Activated naive CD4-positive, alpha-beta T cell treated with anti-CD3 and anti-CD28 coated beads, Interleukin-2, amount 10 ng/mL, durations not matched to agents 7 days and 5 days (primary cell): ENCODE data around the gene PRTN3.
A peak's percentile ranks its signal among the peaks of the same experiment; 100 is the strongest.

Experiments used
- CTCF ChIA-PET: fragments of 350-600 bp; sonication (Branson Sonifier 250); formaldehyde crosslinking; loops from one replicate; lab custom pipeline; 2021; ENCODE audit warnings: antibody characterized with exemption; lab: Charles Lee
- DNase-seq: peaks from one replicate; pipeline ENCODE4 v3.0.0-alpha.2; 2020
- H3K27ac Mint-ChIP-seq: one replicate; pipeline ENCODE4 v1.8.0; 2021; ENCODE audit warnings: mild to moderate bottlenecking, moderate library complexity, mixed read lengths
- H3K27me3 Mint-ChIP-seq: one replicate; pipeline ENCODE4 v1.8.0; 2021; ENCODE audit warnings: mild to moderate bottlenecking, mixed read lengths
- H3K36me3 Mint-ChIP-seq: one replicate; pipeline ENCODE4 v1.8.0; 2021; ENCODE audit warnings: mixed read lengths
- H3K4me1 Mint-ChIP-seq: one replicate; pipeline ENCODE4 v1.8.0; 2021; ENCODE audit warnings: mixed read lengths
- H3K4me3 Mint-ChIP-seq: one replicate; pipeline ENCODE4 v1.8.0; 2021; ENCODE audit warnings: mild to moderate bottlenecking, moderate library complexity, mixed read lengths
- H3K9me3 Mint-ChIP-seq: one replicate; pipeline ENCODE4 v1.8.0; 2021; ENCODE audit warnings: mixed read lengths

The PRTN3 gene

DNA sequence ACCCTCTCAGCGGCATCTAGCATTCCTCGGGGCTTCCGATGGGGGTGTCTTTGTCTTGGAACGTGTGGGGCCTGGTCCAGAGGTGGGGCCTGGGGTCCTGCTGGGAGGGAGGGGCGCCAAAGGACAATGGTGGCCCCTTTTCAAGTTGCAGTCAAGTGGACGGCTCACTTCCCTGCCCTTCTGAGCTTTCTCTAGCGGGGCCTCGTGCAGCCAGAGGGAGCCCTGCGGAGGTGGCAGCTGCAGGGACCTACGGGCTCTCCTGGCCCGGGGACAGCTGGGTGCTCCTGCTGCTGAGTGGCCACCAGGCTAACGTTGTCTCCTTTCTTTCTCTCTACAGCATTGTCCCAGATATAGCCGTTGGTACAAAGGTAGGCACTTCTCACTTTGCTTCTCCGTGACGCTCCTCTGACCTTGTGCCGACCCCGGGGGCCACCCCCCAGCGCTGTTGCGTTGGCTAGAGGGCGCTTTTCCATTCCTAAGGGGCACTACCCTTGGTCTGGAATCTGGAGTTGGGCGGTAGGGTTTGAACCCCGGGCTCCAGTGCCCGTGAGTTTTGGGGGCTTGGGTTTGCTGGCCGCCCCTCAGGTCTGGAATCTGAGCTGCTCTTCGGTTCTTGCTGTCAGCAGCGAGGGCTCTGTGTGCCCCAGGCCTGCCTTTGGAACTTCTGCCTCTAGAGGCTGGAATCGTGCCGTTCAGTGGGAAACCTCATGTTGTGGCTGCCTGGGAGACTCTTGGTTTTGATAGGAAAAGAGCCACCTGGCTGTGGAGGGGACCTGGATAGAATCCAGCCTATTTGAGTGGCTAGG, 41.5 kb upstream of the PRTN3 start:
- Mint-ChIP-seq H3K4me3 (peak overlapping the region; percentile 92), H3K27ac (peak overlapping the region; percentile 85), H3K27me3 (peaks cover 6% of the 10 kb centered on the region), H3K9me3 (no peaks in the 10 kb centered on the region), H3K36me3 (peaks cover 35% of the 10 kb centered on the region), H3K4me1 (peaks cover 46% of the 10 kb centered on the region)
- peak; percentile 49 for DNase-seq
- CTCF ChIA-PET, result no interaction called here

DNA sequence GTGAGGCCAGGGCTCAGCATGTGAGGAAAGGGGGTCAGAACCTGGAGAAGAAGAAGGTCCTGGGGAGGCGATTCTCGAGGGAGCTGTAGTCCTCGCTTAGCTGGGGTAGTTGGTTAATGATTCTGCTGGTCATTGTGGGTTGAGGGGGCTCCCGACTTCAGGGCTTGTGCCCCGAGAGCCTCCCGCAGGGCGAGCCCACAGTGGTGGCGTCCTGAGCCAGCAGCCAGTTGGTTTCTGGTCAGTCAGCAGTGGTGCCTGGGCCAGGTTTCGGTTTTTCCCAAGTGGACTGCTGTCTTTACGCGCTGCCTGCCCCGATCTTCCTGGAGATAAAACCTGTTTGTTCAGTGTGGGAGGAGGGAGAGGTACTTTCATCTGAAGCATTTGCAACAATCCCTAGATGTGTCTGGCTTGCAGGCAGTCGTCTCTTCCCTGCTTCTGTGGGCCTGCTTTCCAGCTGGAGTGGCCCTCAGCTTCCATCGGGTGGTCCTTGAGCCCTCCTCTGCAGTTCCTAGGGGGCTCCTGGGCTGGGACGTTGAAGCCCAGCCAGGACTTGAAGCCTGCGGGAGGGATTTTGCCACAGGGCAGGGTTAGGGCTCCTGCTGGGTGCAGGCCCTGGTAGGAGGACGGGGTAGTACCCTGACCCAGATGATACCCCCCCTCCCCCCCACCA, 40.3 kb upstream of the PRTN3 start:
- H3K27me3 Mint-ChIP-seq, result peaks cover 6% of the 10 kb centered on the region
- DNase-seq, result no peak
- peak overlapping the region; percentile 85 for H3K27ac Mint-ChIP-seq
- no peaks in the 10 kb centered on the region for H3K9me3 Mint-ChIP-seq
- H3K36me3 Mint-ChIP-seq, result peaks cover 40% of the 10 kb centered on the region
- H3K4me3 Mint-ChIP-seq, result peak overlapping the region; percentile 92
- CTCF ChIA-PET, result no interaction called here
- peaks cover 46% of the 10 kb centered on the region for H3K4me1 Mint-ChIP-seq

- CTCF ChIA-PET, result interaction anchor here (0.5 kb wide), 1 partner anchor 36 kb away, joined by 3 read pairs; no protein-coding TSS in a partner anchor
- no peaks in the 10 kb centered on the region for H3K9me3 Mint-ChIP-seq
- peak; percentile 45 for DNase-seq
- H3K27me3 Mint-ChIP-seq, result peaks cover 6% of the 10 kb centered on the region
- H3K4me3 Mint-ChIP-seq, result peak overlapping the region; percentile 59
- peaks cover 46% of the 10 kb centered on the region for H3K4me1 Mint-ChIP-seq
- peak overlapping the region; percentile 81 for H3K27ac Mint-ChIP-seq
- H3K36me3 Mint-ChIP-seq, result peaks cover 41% of the 10 kb centered on the region
Measured at GRCh38 chr19:801030-801860, 39.6 kb upstream of the PRTN3 start.

DNA sequence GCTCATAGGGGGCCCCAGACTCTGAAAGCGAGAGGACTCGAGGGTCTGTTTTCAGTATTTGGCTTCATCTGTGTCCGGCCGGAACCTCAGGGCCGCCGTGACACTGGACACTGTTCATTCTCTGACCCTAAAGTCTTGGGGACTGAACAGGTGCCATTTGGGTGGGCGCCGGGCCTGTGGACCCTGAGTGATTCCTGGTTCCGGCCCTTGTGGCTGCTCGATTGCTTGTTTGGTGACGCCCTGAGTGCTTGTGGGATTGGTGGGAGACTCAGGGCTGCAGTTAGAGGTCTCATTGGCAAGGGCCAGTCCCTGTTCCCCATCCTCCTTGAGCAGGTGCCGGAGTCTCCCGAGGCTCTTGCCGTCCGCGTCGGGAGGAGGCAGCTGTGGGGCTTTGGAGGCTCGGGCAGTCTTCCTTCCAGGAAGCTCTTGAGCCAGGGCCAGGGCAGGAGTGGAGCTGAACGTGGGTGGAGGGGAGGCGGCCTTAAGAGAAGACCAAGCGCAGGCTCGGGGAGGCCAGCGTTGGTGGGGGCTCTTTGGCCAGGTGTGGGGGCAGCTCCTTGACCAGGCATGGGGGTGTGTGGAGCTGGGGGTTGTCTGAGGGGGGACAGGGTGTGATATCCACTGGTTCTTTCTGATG, 38.8 kb upstream of the PRTN3 start:
- Mint-ChIP-seq H3K27ac (peak overlapping the region; percentile 69), H3K36me3 (peaks cover 44% of the 10 kb centered on the region), H3K27me3 (peaks cover 1% of the 10 kb centered on the region), H3K9me3 (no peaks in the 10 kb centered on the region), H3K4me1 (peaks cover 42% of the 10 kb centered on the region), H3K4me3 (peak overlapping the region; percentile 59)
- CTCF ChIA-PET, result interaction anchor here (0.5 kb wide), 1 partner anchor 36 kb away, joined by 3 read pairs; no protein-coding TSS in a partner anchor
- no peak for DNase-seq

DNA sequence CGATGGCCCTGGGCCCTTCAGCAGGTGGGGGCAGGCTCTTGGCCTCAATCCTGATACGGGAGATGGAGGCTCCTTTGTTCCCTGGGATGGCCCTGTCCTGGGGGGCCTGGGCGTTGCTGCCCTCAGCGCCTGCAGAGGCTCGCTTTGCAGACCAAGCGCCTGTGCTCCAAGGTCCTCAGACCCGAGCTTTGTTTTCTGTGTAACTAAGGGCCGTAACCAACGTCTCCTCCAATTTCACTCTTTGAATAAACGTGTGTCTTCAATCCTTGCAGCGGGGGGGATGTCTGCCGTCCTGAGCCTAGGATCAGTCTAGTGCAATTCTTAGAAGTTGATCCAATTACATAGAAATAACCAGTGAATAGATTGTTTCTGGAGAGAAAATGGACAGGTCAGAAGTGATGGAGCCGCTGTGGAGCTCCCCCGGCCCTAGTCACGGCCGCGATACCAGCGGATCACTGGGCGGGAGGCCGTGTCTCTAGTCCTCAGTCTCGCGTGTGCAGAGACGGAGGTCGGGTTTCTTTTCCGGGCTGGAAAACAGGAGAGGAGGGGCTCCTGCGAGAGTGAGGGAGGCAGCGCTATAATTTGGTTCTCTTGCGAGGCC, 38.2 kb upstream of the PRTN3 start:
- peaks cover 50% of the 10 kb centered on the region for H3K36me3 Mint-ChIP-seq
- peaks cover 47% of the 10 kb centered on the region for H3K4me1 Mint-ChIP-seq
- no peak overlapping the region for H3K27ac Mint-ChIP-seq
- H3K27me3 Mint-ChIP-seq, result no peaks in the 10 kb centered on the region
- H3K9me3 Mint-ChIP-seq, result no peaks in the 10 kb centered on the region
- no peak overlapping the region for H3K4me3 Mint-ChIP-seq
- CTCF ChIA-PET, result no interaction called here
- DNase-seq, result no peak

GRCh38 chr19:803099-803561, 37.7 kb upstream of the PRTN3 start:
- Mint-ChIP-seq H3K4me1 (peaks cover 48% of the 10 kb centered on the region), H3K27me3 (no peaks in the 10 kb centered on the region), H3K27ac (no peak overlapping the region), H3K9me3 (no peaks in the 10 kb centered on the region), H3K36me3 (peaks cover 56% of the 10 kb centered on the region), H3K4me3 (no peak overlapping the region)
- no peak for DNase-seq
- CTCF ChIA-PET, result no interaction called here

DNA sequence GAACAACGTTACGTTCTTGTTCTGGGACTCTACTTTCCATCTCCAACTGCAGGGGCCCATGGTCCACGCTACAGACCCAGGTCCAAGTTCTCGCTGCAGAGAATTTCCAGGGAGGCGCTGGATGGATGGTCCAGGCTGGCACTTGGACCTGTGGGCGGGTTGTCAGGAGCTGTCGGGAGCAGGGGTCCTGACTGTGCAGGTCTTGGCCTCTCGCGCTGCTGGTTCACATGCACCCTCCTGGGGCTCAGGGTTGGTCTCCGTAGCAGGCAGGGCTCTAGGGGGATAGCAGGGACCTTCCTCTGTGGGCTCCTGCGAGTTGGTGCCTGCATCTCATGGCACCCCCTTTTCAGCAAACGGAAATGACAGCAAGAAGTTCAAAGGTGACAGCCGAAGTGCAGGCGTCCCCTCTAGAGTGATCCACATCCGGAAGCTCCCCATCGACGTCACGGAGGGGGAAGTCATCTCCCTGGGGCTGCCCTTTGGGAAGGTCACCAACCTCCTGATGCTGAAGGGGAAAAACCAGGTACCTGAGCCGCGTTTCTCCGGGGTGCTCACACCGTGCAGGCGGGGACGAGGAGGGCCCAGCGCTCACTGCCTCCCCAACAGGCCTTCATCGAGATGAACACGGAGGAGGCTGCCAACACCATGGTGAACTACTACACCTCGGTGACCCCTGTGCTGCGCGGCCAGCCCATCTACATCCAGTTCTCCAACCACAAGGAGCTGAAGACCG, 36.9 kb upstream of the PRTN3 start:
- Mint-ChIP-seq H3K4me3 (no peak overlapping the region), H3K27me3 (no peaks in the 10 kb centered on the region), H3K27ac (no peak overlapping the region), H3K9me3 (no peaks in the 10 kb centered on the region), H3K36me3 (peaks cover 53% of the 10 kb centered on the region), H3K4me1 (peaks cover 48% of the 10 kb centered on the region)
- no peak for DNase-seq
- CTCF ChIA-PET, result no interaction called here

DNA sequence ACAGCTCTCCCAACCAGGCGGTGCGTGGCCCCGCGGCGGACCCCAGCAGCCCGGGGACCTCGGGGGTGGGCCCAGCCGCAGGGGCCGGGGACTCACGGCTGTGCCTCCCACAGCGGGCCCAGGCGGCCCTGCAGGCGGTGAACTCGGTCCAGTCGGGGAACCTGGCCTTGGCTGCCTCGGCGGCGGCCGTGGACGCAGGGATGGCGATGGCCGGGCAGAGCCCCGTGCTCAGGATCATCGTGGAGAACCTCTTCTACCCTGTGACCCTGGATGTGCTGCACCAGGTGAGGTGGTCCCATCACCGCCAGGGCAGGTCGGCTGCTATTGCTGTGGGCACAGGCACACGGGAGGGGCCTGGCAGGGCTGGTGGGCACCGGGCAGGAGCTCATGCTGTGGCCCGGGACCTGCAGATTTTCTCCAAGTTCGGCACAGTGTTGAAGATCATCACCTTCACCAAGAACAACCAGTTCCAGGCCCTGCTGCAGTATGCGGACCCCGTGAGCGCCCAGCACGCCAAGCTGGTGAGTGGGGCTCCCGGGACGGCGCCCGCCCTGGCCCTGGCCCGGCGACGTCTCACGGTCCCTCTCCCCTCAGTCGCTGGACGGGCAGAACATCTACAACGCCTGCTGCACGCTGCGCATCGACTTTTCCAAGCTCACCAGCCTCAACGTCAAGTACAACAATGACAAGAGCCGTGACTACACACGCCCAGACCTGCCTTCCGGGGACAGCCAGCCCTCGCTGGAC, 36.2 kb upstream of the PRTN3 start:
- no peak overlapping the region for H3K4me3 Mint-ChIP-seq
- H3K27ac Mint-ChIP-seq, result no peak overlapping the region
- H3K36me3 Mint-ChIP-seq, result peaks cover 48% of the 10 kb centered on the region
- peaks cover 43% of the 10 kb centered on the region for H3K4me1 Mint-ChIP-seq
- no peak for DNase-seq
- no peaks in the 10 kb centered on the region for H3K9me3 Mint-ChIP-seq
- CTCF ChIA-PET, result no interaction called here
- no peaks in the 10 kb centered on the region for H3K27me3 Mint-ChIP-seq

DNA sequence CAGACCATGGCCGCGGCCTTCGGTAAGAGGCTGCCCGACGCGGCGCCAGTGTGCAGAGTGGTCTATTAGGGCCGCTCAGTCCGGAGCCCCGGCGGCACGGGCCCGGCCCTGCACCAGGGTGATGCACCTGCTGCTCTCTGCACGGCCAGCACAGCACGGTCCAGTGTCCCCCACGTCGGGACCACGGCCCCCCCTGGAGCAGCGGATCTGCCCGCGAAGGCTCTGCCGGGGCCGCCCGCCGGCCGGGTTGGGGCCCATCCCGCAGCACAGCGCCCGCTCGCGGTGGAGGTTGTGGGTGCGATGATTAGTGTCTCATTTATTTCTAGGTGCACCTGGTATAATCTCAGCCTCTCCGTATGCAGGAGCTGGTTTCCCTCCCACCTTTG, 35.6 kb upstream of the PRTN3 start:
- peaks cover 38% of the 10 kb centered on the region for H3K4me1 Mint-ChIP-seq
- H3K27ac Mint-ChIP-seq, result no peak overlapping the region
- CTCF ChIA-PET, result no interaction called here
- no peak overlapping the region for H3K4me3 Mint-ChIP-seq
- no peaks in the 10 kb centered on the region for H3K27me3 Mint-ChIP-seq
- no peak for DNase-seq
- no peaks in the 10 kb centered on the region for H3K9me3 Mint-ChIP-seq
- H3K36me3 Mint-ChIP-seq, result peaks cover 49% of the 10 kb centered on the region

GRCh38 chr19:805600-806550, 34.9 kb upstream of the PRTN3 start:
- Mint-ChIP-seq H3K4me1 (peaks cover 32% of the 10 kb centered on the region), H3K27me3 (no peaks in the 10 kb centered on the region), H3K4me3 (no peak overlapping the region), H3K27ac (no peak overlapping the region), H3K36me3 (peaks cover 49% of the 10 kb centered on the region), H3K9me3 (no peaks in the 10 kb centered on the region)
- DNase-seq, result no peak
- CTCF ChIA-PET, result no interaction called here

GRCh38 chr19:806815-807421, 33.9 kb upstream of the PRTN3 start:
- CTCF ChIA-PET, result no interaction called here
- Mint-ChIP-seq H3K9me3 (no peaks in the 10 kb centered on the region), H3K4me3 (no peak overlapping the region)

More at GRCh38 chr19:806815-807421, 33.9 kb upstream of the PRTN3 start:
- Mint-ChIP-seq H3K27me3 (no peaks in the 10 kb centered on the region), H3K36me3 (peaks cover 52% of the 10 kb centered on the region), H3K27ac (no peak overlapping the region), H3K4me1 (peaks cover 22% of the 10 kb centered on the region)
- DNase-seq, result no peak
